GM21367 (cell line): ENCODE results near the gene SVOP.

Experiments
- ATAC-seq: cut with Tn5 transposase; IDR thresholded peaks from one replicate; pipeline ENCODE4 v1.9.1; 2021; ENCODE audit not compliant: unreplicated experiment

Gene SVOP

DNA sequence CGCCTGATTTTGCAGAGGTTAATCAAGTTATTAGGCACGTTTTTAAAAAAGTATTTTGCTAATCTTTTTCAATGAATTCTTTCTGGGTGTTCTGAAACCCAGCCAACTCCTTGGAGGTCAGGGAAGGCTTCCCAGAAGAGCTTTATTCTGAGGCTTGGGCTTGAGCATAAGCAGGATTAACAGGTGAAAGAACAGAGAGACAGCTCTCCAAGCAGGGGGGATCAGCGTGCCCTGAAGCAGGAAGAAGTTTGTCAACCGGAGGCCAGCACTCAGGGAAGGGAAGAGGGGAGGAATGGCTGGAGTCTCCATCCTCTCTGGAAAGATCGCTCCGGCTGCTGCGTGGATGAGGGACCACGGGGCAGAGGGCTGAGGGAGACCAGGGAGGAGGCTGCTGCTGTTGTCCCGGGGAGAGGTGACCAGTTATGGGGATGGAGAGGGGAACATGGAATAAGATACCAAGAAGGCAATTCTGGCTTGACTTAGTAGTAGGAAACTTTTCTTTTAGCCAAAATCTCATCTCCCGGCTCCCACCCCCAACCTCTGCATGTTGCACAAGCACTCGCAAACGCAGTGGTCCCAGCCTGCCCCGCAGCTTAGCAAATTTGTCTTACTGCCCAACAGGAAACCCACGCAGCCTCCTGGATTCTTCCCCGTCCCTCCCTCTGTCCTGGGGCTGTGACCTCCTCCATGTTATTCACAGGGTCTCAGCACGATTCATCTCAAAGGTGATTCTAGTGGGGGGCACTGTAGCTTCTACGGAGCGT, 162.4 kb downstream of the SVOP start:
- ATAC-seq = no peak
